Stimulated activated memory B cell treated with anti-CD40 and anti-IgM and Interleukin-4, amounts not matched to agents 10 μg/mL and 1 μg/mL and 100 μg/mL, for 72 hours (primary cell): Measurements from ENCODE around the gene FSCN2.

Experiments used
- ATAC-seq: fragments of 150-1000 bp; cut with Tn5 transposase; 2 replicates; pipeline ENCODE4 v1.10.0; 2021
- H3K27ac Mint-ChIP-seq: one replicate; pipeline ENCODE4 v1.8.0; 2022; ENCODE audit warnings: mild to moderate bottlenecking, mixed read lengths
- H3K27me3 Mint-ChIP-seq: one replicate; pipeline ENCODE4 v1.8.0; 2022; ENCODE audit warnings: mixed read lengths
- H3K36me3 Mint-ChIP-seq: one replicate; pipeline ENCODE4 v1.8.0; 2022; ENCODE audit warnings: mixed read lengths
- H3K4me1 Mint-ChIP-seq: one replicate; pipeline ENCODE4 v1.8.0; 2022; ENCODE audit warnings: mixed read lengths
- H3K4me3 Mint-ChIP-seq: one replicate; pipeline ENCODE4 v1.8.0; 2022; ENCODE audit warnings: mild to moderate bottlenecking, moderate library complexity, mixed read lengths
- H3K9me3 Mint-ChIP-seq: one replicate; pipeline ENCODE4 v1.8.0; 2022; ENCODE audit warnings: mixed read lengths

The FSCN2 gene

GRCh38 chr17:81527591-81528383 lies at the start of gene FSCN2:
Gene FSCN2, plus strand, starts transcription at chr17:81528377. Its CDS starts 155 bp downstream, at chr17:81528532.
- H3K27ac Mint-ChIP-seq: no peak within 1 kb of the TSS
- no peaks in the 10 kb centered on the region for H3K9me3 Mint-ChIP-seq
- peaks cover 18% of the 10 kb centered on the region for H3K27me3 Mint-ChIP-seq
- no peaks in the 10 kb centered on the region for H3K36me3 Mint-ChIP-seq
- no peak for ATAC-seq
- no peaks in the 10 kb centered on the region for H3K4me1 Mint-ChIP-seq
- no peak within 1 kb of the TSS for H3K4me3 Mint-ChIP-seq

- no peak overlapping the region for H3K4me3 Mint-ChIP-seq
- H3K9me3 Mint-ChIP-seq: peaks cover 4% of the 10 kb centered on the region
- no peak for ATAC-seq
- H3K27me3 Mint-ChIP-seq: peaks cover 61% of the 10 kb centered on the region
- H3K27ac Mint-ChIP-seq: no peak overlapping the region
- peaks cover 23% of the 10 kb centered on the region for H3K4me1 Mint-ChIP-seq
- no peaks in the 10 kb centered on the region for H3K36me3 Mint-ChIP-seq
These were observed 48.8 kb upstream of the FSCN2 start for GRCh38 chr17:81479175-81480071.

- Mint-ChIP-seq H3K27me3 (peaks cover 61% of the 10 kb centered on the region), H3K4me1 (peaks cover 23% of the 10 kb centered on the region), H3K27ac (no peak overlapping the region), H3K4me3 (no peak overlapping the region), H3K9me3 (peaks cover 4% of the 10 kb centered on the region), H3K36me3 (no peaks in the 10 kb centered on the region)
- ATAC-seq: no peak
These were observed 47.8 kb upstream of the FSCN2 start for GRCh38 chr17:81480140-81481072.

- peaks cover 68% of the 10 kb centered on the region for H3K27me3 Mint-ChIP-seq
- peaks cover 23% of the 10 kb centered on the region for H3K4me1 Mint-ChIP-seq
- H3K4me3 Mint-ChIP-seq: no peak overlapping the region
- H3K9me3 Mint-ChIP-seq: peaks cover 4% of the 10 kb centered on the region
- ATAC-seq: no peak
- no peak overlapping the region for H3K27ac Mint-ChIP-seq
- no peaks in the 10 kb centered on the region for H3K36me3 Mint-ChIP-seq
These were observed 46.9 kb upstream of the FSCN2 start for GRCh38 chr17:81481073-81481799.

GRCh38 chr17:81481815-81482505 lies 46.2 kb upstream of the FSCN2 start:
- Mint-ChIP-seq H3K4me1 (peaks cover 23% of the 10 kb centered on the region), H3K9me3 (peaks cover 3% of the 10 kb centered on the region), H3K27me3 (peaks cover 67% of the 10 kb centered on the region), H3K36me3 (no peaks in the 10 kb centered on the region), H3K4me3 (peak overlapping the region; percentile 5), H3K27ac (peak overlapping the region; percentile 73)
- ATAC-seq: no peak

- peaks cover 60% of the 10 kb centered on the region for H3K27me3 Mint-ChIP-seq
- H3K9me3 Mint-ChIP-seq: no peaks in the 10 kb centered on the region
- peak overlapping the region; percentile 40 for H3K4me3 Mint-ChIP-seq
- no peak for ATAC-seq
- peak overlapping the region; percentile 73 for H3K27ac Mint-ChIP-seq
- no peaks in the 10 kb centered on the region for H3K36me3 Mint-ChIP-seq
- peaks cover 23% of the 10 kb centered on the region for H3K4me1 Mint-ChIP-seq
These were observed 45.5 kb upstream of the FSCN2 start for GRCh38 chr17:81482673-81483072.

GRCh38 chr17:81483085-81483861 lies 44.9 kb upstream of the FSCN2 start:
- H3K36me3 Mint-ChIP-seq: no peaks in the 10 kb centered on the region
- no peaks in the 10 kb centered on the region for H3K9me3 Mint-ChIP-seq
- peaks cover 54% of the 10 kb centered on the region for H3K27me3 Mint-ChIP-seq
- H3K4me1 Mint-ChIP-seq: peaks cover 23% of the 10 kb centered on the region
- peak overlapping the region; percentile 73 for H3K27ac Mint-ChIP-seq
- H3K4me3 Mint-ChIP-seq: peak overlapping the region; percentile 40
- ATAC-seq: peak; percentile 76

- Mint-ChIP-seq H3K4me3 (peak overlapping the region; percentile 40), H3K27me3 (peaks cover 52% of the 10 kb centered on the region), H3K4me1 (peaks cover 23% of the 10 kb centered on the region), H3K36me3 (no peaks in the 10 kb centered on the region), H3K27ac (peak overlapping the region; percentile 73), H3K9me3 (no peaks in the 10 kb centered on the region)
- no peak for ATAC-seq
These were observed 44.3 kb upstream of the FSCN2 start for GRCh38 chr17:81483862-81484194.

GRCh38 chr17:81484195-81484979 lies 43.8 kb upstream of the FSCN2 start:
- Mint-ChIP-seq H3K4me3 (peak overlapping the region; percentile 43), H3K27ac (no peak overlapping the region), H3K27me3 (peaks cover 54% of the 10 kb centered on the region), H3K4me1 (peaks cover 26% of the 10 kb centered on the region), H3K36me3 (no peaks in the 10 kb centered on the region), H3K9me3 (no peaks in the 10 kb centered on the region)
- ATAC-seq: peak; percentile 79

- Mint-ChIP-seq H3K27ac (no peak overlapping the region), H3K27me3 (peaks cover 56% of the 10 kb centered on the region), H3K9me3 (no peaks in the 10 kb centered on the region), H3K4me3 (no peak overlapping the region), H3K36me3 (no peaks in the 10 kb centered on the region), H3K4me1 (peaks cover 31% of the 10 kb centered on the region)
- no peak for ATAC-seq
These were observed 41.9 kb upstream of the FSCN2 start for GRCh38 chr17:81486199-81486810.

GRCh38 chr17:81487089-81487486 lies 41.1 kb upstream of the FSCN2 start:
- no peaks in the 10 kb centered on the region for H3K9me3 Mint-ChIP-seq
- H3K4me1 Mint-ChIP-seq: peaks cover 26% of the 10 kb centered on the region
- H3K27ac Mint-ChIP-seq: no peak overlapping the region
- H3K36me3 Mint-ChIP-seq: no peaks in the 10 kb centered on the region
- no peak for ATAC-seq
- H3K4me3 Mint-ChIP-seq: peak overlapping the region; percentile 47
- peaks cover 57% of the 10 kb centered on the region for H3K27me3 Mint-ChIP-seq

GRCh38 chr17:81487487-81488275 lies 40.5 kb upstream of the FSCN2 start:
- peaks cover 20% of the 10 kb centered on the region for H3K4me1 Mint-ChIP-seq
- no peaks in the 10 kb centered on the region for H3K36me3 Mint-ChIP-seq
- H3K27me3 Mint-ChIP-seq: peaks cover 57% of the 10 kb centered on the region
- peak overlapping the region; percentile 47 for H3K4me3 Mint-ChIP-seq
- peak; percentile 78 for ATAC-seq
- H3K27ac Mint-ChIP-seq: no peak overlapping the region
- H3K9me3 Mint-ChIP-seq: no peaks in the 10 kb centered on the region
